Hepatocyte (in vitro differentiated cells): ENCODE results near the gene IPO7. TPM values are rescaled to one million over a fixed set of nuclear protein-coding genes. Genes with fewer than 3 reads are reported as not detected.
"Not testable (repeated sequence)": the region's sequence is repeated elsewhere in the genome, so short reads cannot be mapped to it uniquely, and the experiment has no call there.

Source experiments
- DNase-seq: peaks from one replicate; pipeline ENCODE4 v3.0.0-alpha.2; 2016; ENCODE audit warnings: low spot score
- H2AFZ ChIP-seq: fragments of 200-600 bp; sonication (generic); 2 replicates; pipeline ENCODE4 v1.6.0; 2016; ENCODE audit warnings: antibody characterized with exemption, mild to moderate bottlenecking
- H3K27ac ChIP-seq: fragments of 200-600 bp; sonication (generic); 2 replicates; pipeline ENCODE4 v1.5.1; 2016; ENCODE audit warnings: mild to moderate bottlenecking
- H3K27me3 ChIP-seq: fragments of 200-600 bp; sonication (generic); 2 replicates; pipeline ENCODE4 v1.6.1; 2016
- H3K36me3 ChIP-seq: fragments of 200-600 bp; sonication (generic); replicated peaks from 2 replicates; pipeline ENCODE4 v1.5.1; 2016; ENCODE audit warnings: low read depth; ENCODE audit not compliant: insufficient read depth
- H3K4me1 ChIP-seq: fragments of 200-600 bp; sonication (generic); 2 replicates; pipeline ENCODE4 v1.5.1; 2016; ENCODE audit warnings: mild to moderate bottlenecking, moderate library complexity; ENCODE audit not compliant: insufficient read depth
- H3K4me2 ChIP-seq: fragments of 200-600 bp; sonication (generic); 2 replicates; pipeline ENCODE4 v1.6.0; 2016
- H3K4me3 ChIP-seq: fragments of 200-600 bp; sonication (generic); 2 replicates; pipeline ENCODE4 v1.5.1; 2016; ENCODE audit warnings: mild to moderate bottlenecking
- H3K79me2 ChIP-seq: fragments of 200-600 bp; sonication (generic); 2 replicates; pipeline ENCODE4 v1.6.0; 2017; ENCODE audit warnings: mild to moderate bottlenecking
- H3K9me2 ChIP-seq: fragments of 200-600 bp; sonication (generic); replicated peaks from 2 replicates; pipeline ENCODE4 v1.6.0; 2017; ENCODE audit warnings: mild to moderate bottlenecking; ENCODE audit not compliant: insufficient read depth
- H3K9me3 ChIP-seq: fragments of 200-600 bp; sonication (generic); 2 replicates; pipeline ENCODE4 v1.5.1; 2016; ENCODE audit warnings: low read depth, mild to moderate bottlenecking
- H4K20me1 ChIP-seq: fragments of 200-600 bp; sonication (generic); 2 replicates; pipeline ENCODE4 v1.6.0; 2016; ENCODE audit warnings: mild to moderate bottlenecking; ENCODE audit not compliant: insufficient read depth, poor library complexity, severe bottlenecking
- EZH2 ChIP-seq: fragments of 200-600 bp; sonication (generic); IDR thresholded peaks from 2 replicates; pipeline ENCODE4 v1.6.1; 2016; ENCODE audit warnings: antibody characterized with exemption, mild to moderate bottlenecking, borderline replicate concordance
- EZH2phosphoT487 ChIP-seq: fragments of 200-600 bp; sonication (generic); IDR thresholded peaks from one replicate; pipeline ENCODE4 v1.6.1; 2018; ENCODE audit warnings: antibody characterized with exemption, mild to moderate bottlenecking, low read depth, moderate library complexity; ENCODE audit not compliant: unreplicated experiment, severe bottlenecking
- WGBS: methylation state at CpG from one replicate; pipeline ENCODE4 v1.1.6; 2016; ENCODE audit warnings: low lambda C conversion rate; ENCODE audit errors: missing lambda C conversion rate; 5-methylcytosine and 5-hydroxymethylcytosine counted together
- polyA plus RNA-seq: library from polyadenylated mRNA; unstranded; fragments of >200 nt; fragmentation: Nextera tagmentation; extraction: Ambion mirVana; gene quantifications from 2 replicates; pipeline ENCODE4 v1.2.1, GENCODE V29; 2016
- total RNA-seq: library from RNA; depleted of rRNA; stranded (reverse); fragments of >200 nt; gene quantifications from 2 replicates; pipeline ENCODE4 v1.2.3, GENCODE V29; 2014
- TF ChIP-seq, protein P1 (sequence below): fragments of 200-600 bp; sonication (generic); IDR thresholded peaks from 2 replicates; pipeline ENCODE4 v1.5.1; 2016; ENCODE audit warnings: antibody characterized with exemption, mild to moderate bottlenecking; ENCODE audit not compliant: poor library complexity

IPO7 gene
- total and polyA plus RNA-seq, 2 experiments from 2014 or later = 6.4 to 92.7 TPM

DNA sequence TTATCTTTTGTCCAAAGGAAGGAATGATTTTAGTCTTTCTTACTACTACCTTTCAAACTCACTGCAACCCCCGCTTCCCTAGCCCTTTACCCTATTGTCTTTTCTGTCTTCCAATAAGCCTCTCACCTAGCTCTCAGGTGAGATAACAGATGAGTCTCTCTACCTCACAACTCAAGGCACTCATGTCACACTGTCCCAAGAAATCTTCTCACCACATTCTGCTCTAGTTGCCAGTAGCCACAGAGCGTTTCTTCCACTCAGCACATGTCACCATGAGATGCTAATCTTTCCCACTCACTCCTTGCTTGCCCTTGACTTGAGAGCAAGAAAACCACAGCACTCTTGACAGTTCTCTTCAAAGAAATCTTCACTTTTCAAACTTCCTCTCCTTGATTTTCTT is 37.4 kb upstream of the IPO7 start:
- no peaks in the 10 kb centered on the region for H3K4me1 ChIP-seq
- H3K27me3 ChIP-seq = no peaks in the 10 kb centered on the region
- H3K36me3 ChIP-seq = no peaks in the 10 kb centered on the region
- no peak overlapping the region for H3K4me3 ChIP-seq
- H4K20me1 ChIP-seq = no peaks in the 10 kb centered on the region
- no peaks in the 10 kb centered on the region for H3K9me2 ChIP-seq
- H3K9me3 ChIP-seq = no peaks in the 10 kb centered on the region
- no peak overlapping the region for H2AFZ ChIP-seq
- no peak overlapping the region for H3K27ac ChIP-seq
- no peak for TF ChIP-seq EZH2phosphoT487
- TF ChIP-seq EZH2 = no peak
- TF ChIP-seq, protein P1, sequence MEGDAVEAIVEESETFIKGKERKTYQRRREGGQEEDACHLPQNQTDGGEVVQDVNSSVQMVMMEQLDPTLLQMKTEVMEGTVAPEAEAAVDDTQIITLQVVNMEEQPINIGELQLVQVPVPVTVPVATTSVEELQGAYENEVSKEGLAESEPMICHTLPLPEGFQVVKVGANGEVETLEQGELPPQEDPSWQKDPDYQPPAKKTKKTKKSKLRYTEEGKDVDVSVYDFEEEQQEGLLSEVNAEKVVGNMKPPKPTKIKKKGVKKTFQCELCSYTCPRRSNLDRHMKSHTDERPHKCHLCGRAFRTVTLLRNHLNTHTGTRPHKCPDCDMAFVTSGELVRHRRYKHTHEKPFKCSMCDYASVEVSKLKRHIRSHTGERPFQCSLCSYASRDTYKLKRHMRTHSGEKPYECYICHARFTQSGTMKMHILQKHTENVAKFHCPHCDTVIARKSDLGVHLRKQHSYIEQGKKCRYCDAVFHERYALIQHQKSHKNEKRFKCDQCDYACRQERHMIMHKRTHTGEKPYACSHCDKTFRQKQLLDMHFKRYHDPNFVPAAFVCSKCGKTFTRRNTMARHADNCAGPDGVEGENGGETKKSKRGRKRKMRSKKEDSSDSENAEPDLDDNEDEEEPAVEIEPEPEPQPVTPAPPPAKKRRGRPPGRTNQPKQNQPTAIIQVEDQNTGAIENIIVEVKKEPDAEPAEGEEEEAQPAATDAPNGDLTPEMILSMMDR = no peak
- H3K79me2 ChIP-seq = no peaks in the 10 kb centered on the region
- no peak for DNase-seq
- WGBS = 74% methylated on average over 2 of the region's 2 CpGs
- no peak overlapping the region for H3K4me2 ChIP-seq

DNA sequence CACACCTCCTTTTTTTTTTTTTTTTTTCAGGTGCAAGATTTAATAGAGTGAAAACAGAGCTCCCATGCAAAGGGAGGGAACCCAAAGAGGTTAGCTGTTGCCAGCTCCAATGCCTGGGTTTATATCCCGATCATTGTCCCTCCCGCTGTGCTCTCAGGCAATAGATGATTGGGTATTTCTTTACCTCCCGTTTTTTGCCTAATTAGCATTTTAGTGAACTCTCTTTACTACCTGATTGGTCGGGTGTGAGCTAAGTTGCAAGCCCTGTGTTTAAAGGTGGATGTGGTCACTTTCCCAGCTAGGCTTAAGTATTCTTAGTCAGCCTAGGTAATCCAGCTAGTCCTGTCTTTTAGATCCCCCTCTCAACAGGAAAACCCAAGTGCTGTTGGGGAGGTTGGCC is 36.7 kb upstream of the IPO7 start:
- 73% methylated on average over 4 of the region's 4 CpGs for WGBS
- not testable (repeated sequence) for H3K36me3 ChIP-seq, DNase-seq, H3K27ac ChIP-seq, H4K20me1 ChIP-seq, H3K9me3 ChIP-seq, H3K4me3 ChIP-seq, H3K4me2 ChIP-seq, H3K4me1 ChIP-seq, H2AFZ ChIP-seq, H3K79me2 ChIP-seq, H3K9me2 ChIP-seq, H3K27me3 ChIP-seq

DNA sequence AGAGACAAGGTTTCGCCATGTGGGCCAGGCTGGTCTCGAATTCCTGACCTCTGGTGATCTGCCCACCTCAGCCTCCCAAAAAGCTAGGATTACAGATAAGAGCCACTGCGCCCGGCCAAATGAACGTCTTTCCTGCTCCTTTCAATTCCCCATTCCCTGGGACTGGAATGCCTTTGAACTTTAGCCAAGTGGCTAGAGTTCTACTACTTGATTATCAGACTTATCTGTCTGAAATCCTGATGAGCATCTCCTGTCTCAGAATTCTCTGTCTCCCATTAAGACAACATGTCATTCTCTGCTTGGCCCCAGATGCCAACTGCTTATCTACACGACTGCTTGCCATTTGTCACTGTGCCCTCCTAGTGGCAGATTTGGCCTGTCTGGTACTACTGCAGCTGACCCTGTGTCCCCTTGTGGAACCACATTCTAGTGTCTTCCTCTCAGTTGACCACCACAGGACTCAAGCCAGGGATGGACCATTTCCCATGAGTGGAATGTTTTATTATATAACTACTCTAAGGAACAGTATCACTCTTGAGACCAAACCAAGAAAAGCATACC is 33.1 kb upstream of the IPO7 start:
- Histone ChIP-seq H3K9me3 (no peaks in the 10 kb centered on the region), H2AFZ (no peak overlapping the region), H3K4me3 (no peak overlapping the region), H3K27me3 (no peaks in the 10 kb centered on the region), H3K4me1 (no peaks in the 10 kb centered on the region), H3K36me3 (no peaks in the 10 kb centered on the region), H3K79me2 (no peaks in the 10 kb centered on the region), H3K9me2 (no peaks in the 10 kb centered on the region), H3K4me2 (no peak overlapping the region), H4K20me1 (no peaks in the 10 kb centered on the region), H3K27ac (no peak overlapping the region)
- DNase-seq = no peak
- 74% methylated on average over 6 of the region's 6 CpGs for WGBS
- TF ChIP-seq EZH2 (no peak), EZH2phosphoT487 (no peak)
- TF ChIP-seq, protein P1 = no peak

DNA sequence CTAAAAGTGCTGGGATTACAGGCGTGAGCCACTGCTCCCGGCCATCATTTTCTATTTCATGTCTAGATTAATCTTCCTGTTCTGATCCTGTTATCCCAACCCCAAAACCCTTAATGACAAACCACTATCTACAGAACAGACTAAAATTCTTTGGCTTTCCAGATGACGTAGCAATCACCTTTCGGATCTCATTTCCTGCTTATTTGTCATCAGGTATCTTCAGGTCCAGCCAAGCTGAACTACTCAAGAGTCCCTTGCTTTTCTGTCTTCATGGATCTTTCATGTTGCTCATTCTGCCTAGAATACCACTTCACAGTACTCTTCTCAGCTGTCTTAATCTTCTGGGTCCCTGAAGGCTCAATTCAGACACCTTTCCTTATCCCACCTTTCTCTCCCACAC is 27.4 kb upstream of the IPO7 start:
- Histone ChIP-seq H3K27me3 (no peaks in the 10 kb centered on the region), H2AFZ (no peak overlapping the region), H3K36me3 (no peaks in the 10 kb centered on the region), H3K27ac (no peak overlapping the region), H4K20me1 (no peaks in the 10 kb centered on the region), H3K9me3 (no peaks in the 10 kb centered on the region), H3K4me3 (no peak overlapping the region), H3K9me2 (no peaks in the 10 kb centered on the region), H3K79me2 (no peaks in the 10 kb centered on the region), H3K4me1 (no peaks in the 10 kb centered on the region), H3K4me2 (no peak overlapping the region)
- WGBS = 98% methylated on average over 4 of the region's 4 CpGs
- no peak for DNase-seq
- TF ChIP-seq EZH2 = no peak
- TF ChIP-seq EZH2phosphoT487 = no peak
- TF ChIP-seq, protein P1 = no peak

DNA sequence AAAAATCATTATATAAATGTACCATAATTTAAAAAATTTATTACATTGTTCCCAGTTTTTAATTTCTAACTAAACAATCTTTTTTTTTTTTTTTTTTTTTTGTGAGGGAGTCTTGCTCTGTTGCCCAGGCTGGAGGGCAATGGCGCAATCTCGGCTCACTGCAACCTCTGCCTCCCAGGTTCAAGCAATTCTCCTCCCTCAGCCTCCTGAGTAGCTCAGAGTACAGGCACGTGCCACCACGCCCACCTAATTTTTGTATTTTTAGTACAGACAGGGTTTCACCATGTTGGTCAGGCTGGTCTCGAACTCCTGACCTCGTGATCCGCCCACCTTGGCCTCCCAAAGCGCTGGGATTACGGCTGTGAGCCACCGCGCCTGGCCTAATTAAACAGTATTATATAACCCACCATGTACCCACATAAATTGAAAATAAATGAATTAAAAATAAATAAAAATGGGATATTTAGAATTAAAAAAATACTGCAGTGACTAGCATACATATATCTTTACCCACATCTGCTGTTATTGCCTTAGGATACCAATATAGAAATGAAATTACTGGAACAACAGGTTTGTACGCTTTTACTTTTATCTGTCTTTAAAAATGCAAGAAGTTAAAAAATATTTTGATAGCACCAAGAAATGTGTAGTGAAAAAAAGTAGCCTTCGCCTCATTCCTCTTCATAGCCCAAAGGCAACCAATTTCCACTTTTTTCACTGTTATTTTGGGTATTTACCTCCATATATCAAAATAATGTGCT is 23.4 kb upstream of the IPO7 start:
- not testable (repeated sequence) for H3K4me3 ChIP-seq, DNase-seq, H3K27ac ChIP-seq, H3K9me3 ChIP-seq, H3K27me3 ChIP-seq, H3K9me2 ChIP-seq, H2AFZ ChIP-seq, H3K4me2 ChIP-seq, H3K36me3 ChIP-seq, H3K79me2 ChIP-seq, H4K20me1 ChIP-seq
- peaks cover 12% of the 10 kb centered on the region for H3K4me1 ChIP-seq
- 94% methylated on average over 13 of the region's 13 CpGs for WGBS
